Measurements from ENCODE around the gene CPLANE1.

Gene CPLANE1

GRCh38 chr5:37120270-37120669 lies 128.9 kb downstream of the CPLANE1 start:
- no peak for TF ChIP-seq PPARA (CRISPR knock-in tag; IDR thresholded peaks at IDR 0.05; ENCODE audit: borderline replicate concordance)
- TF ChIP-seq SNAI2 (CRISPR knock-in tag; IDR thresholded peaks at IDR 0.05): no peak
- no peak for TF ChIP-seq ZNF70 (CRISPR knock-in tag; IDR thresholded peaks at IDR 0.05)
- no peak for TF ChIP-seq RARB (CRISPR knock-in tag; IDR thresholded peaks at IDR 0.05)
- TF ChIP-seq POU6F1 (CRISPR knock-in tag; IDR thresholded peaks at IDR 0.05; ENCODE audit: borderline replicate concordance, low read depth): no peak
- TF ChIP-seq CREB5 (CRISPR knock-in tag; IDR thresholded peaks at IDR 0.05; ENCODE audit: low read depth): no peak
- TF ChIP-seq CSRNP3 (CRISPR knock-in tag; IDR thresholded peaks at IDR 0.05): no peak
- TF ChIP-seq TSHZ2 (CRISPR knock-in tag; IDR thresholded peaks at IDR 0.05): no peak
- TF ChIP-seq ZC3H10 (CRISPR knock-in tag; IDR thresholded peaks at IDR 0.05): no peak
- TF ChIP-seq ESRRG (CRISPR knock-in tag; IDR thresholded peaks at IDR 0.05): no peak
- no peak for TF ChIP-seq ZFP3 (CRISPR knock-in tag; IDR thresholded peaks at IDR 0.05)
- no peak for TF ChIP-seq ARNTL (CRISPR knock-in tag; IDR thresholded peaks at IDR 0.05; ENCODE audit: borderline replicate concordance, low read depth)
- TF ChIP-seq, protein P1, sequence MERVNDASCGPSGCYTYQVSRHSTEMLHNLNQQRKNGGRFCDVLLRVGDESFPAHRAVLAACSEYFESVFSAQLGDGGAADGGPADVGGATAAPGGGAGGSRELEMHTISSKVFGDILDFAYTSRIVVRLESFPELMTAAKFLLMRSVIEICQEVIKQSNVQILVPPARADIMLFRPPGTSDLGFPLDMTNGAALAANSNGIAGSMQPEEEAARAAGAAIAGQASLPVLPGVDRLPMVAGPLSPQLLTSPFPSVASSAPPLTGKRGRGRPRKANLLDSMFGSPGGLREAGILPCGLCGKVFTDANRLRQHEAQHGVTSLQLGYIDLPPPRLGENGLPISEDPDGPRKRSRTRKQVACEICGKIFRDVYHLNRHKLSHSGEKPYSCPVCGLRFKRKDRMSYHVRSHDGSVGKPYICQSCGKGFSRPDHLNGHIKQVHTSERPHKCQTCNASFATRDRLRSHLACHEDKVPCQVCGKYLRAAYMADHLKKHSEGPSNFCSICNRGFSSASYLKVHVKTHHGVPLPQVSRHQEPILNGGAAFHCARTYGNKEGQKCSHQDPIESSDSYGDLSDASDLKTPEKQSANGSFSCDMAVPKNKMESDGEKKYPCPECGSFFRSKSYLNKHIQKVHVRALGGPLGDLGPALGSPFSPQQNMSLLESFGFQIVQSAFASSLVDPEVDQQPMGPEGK (CRISPR knock-in tag; IDR thresholded peaks at IDR 0.05; ENCODE audit: borderline replicate concordance): no peak
- TF ChIP-seq ISL1 (CRISPR knock-in tag; IDR thresholded peaks at IDR 0.05): no peak
- TF ChIP-seq BACH2 (CRISPR knock-in tag; IDR thresholded peaks at IDR 0.05; ENCODE audit: borderline replicate concordance): no peak
- no peak for TF ChIP-seq OSR1 (CRISPR knock-in tag; IDR thresholded peaks at IDR 0.05)
- no peak for TF ChIP-seq ZNF565 (CRISPR knock-in tag; conservative IDR thresholded peaks at IDR 0.05; ENCODE audit: low read depth)
- no peak for TF ChIP-seq ZFP30 (CRISPR knock-in tag; IDR thresholded peaks at IDR 0.05)
- no peak for TF ChIP-seq TOX (CRISPR knock-in tag; IDR thresholded peaks at IDR 0.05; ENCODE audit: borderline replicate concordance)
- TF ChIP-seq GLIS3 (CRISPR knock-in tag; IDR thresholded peaks at IDR 0.05): no peak
- no peak for ATAC-seq

- ATAC-seq: no peak
- TF ChIP-seq PPARA (CRISPR knock-in tag; IDR thresholded peaks at IDR 0.05; ENCODE audit: borderline replicate concordance): no peak
- TF ChIP-seq ZC3H10 (CRISPR knock-in tag; IDR thresholded peaks at IDR 0.05): no peak
- TF ChIP-seq OSR1 (CRISPR knock-in tag; IDR thresholded peaks at IDR 0.05): no peak
- no peak for TF ChIP-seq ZFP30 (CRISPR knock-in tag; IDR thresholded peaks at IDR 0.05)
- TF ChIP-seq, protein P1 (CRISPR knock-in tag; IDR thresholded peaks at IDR 0.05; ENCODE audit: borderline replicate concordance): no peak
- no peak for TF ChIP-seq TCF4 (CRISPR knock-in tag; IDR thresholded peaks at IDR 0.05; ENCODE audit: borderline replicate concordance)
- TF ChIP-seq ZFP3 (CRISPR knock-in tag; IDR thresholded peaks at IDR 0.05): no peak
- no peak for TF ChIP-seq ZNF8 (CRISPR knock-in tag; IDR thresholded peaks at IDR 0.05)
- no peak for TF ChIP-seq ZNF565 (CRISPR knock-in tag; conservative IDR thresholded peaks at IDR 0.05; ENCODE audit: low read depth)
- no peak for TF ChIP-seq SNAI2 (CRISPR knock-in tag; IDR thresholded peaks at IDR 0.05)
- no peak for TF ChIP-seq TSHZ2 (CRISPR knock-in tag; IDR thresholded peaks at IDR 0.05)
- no peak for TF ChIP-seq ESRRG (CRISPR knock-in tag; IDR thresholded peaks at IDR 0.05)
- no peak for TF ChIP-seq ARNTL (CRISPR knock-in tag; IDR thresholded peaks at IDR 0.05; ENCODE audit: borderline replicate concordance, low read depth)
- no peak for TF ChIP-seq GLIS3 (CRISPR knock-in tag; IDR thresholded peaks at IDR 0.05)
These were observed 132.8 kb downstream of the CPLANE1 start for GRCh38 chr5:37116359-37116758.

All from SK-N-SH treated with all-trans-retinoic acid at 6 μM for 48 hours (cell line).